ENCODE measurements around the gene LZIC.

The LZIC gene

DNA sequence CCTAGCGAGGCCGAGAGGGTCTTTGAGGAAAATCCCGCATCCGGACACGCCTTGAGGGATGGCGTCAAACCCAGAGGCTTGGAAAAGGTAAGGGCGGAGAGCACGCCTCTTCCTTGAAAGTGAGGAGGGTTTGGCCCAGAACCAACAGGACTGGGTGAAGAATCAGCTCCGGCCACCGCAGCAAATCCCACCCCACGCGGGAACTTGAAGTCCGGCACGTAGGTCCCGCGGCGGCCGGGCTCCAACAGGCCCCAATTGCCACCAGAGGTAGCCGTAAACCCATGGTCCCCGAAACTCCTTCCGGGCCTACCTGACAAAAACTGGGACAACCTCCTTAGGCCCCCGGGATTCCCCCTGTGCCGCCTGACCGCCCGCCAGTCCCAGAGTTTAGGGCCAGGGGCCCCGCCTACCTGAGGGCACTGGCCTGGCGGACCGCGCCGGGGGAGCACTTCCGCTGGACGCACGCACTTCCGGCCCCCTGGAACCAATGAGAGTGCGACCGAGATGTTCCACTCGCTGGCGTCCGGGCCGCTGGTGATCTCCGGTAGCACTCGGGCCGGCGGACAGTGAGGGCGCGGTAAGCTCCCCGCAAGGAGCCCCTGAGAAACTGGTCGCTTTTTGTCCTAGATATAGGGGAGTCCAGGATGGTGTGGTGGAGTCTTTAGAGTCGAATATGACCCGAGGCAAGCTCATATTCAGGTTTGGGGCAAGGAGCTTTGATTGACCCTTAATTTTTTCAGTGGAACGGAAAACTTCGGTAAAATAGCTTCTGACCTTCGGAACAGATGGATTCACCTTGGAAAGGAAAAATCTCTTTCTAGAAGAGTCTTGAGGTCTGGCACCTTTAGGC, at the start of gene LZIC, which contains the start of gene NMNAT1:
LZIC (minus strand) TSS at position 453 of the 850 bp plus-strand sequence. CDS start 6,772 bp downstream, outside the sequence.
NMNAT1 (plus strand) TSS at position 537 of the 850 bp plus-strand sequence. CDS start 28,599 bp downstream, outside the sequence.
- DNase-seq (ENCODE audit: low read depth): peak; percentile 96
- TF ChIP-seq, protein P1, sequence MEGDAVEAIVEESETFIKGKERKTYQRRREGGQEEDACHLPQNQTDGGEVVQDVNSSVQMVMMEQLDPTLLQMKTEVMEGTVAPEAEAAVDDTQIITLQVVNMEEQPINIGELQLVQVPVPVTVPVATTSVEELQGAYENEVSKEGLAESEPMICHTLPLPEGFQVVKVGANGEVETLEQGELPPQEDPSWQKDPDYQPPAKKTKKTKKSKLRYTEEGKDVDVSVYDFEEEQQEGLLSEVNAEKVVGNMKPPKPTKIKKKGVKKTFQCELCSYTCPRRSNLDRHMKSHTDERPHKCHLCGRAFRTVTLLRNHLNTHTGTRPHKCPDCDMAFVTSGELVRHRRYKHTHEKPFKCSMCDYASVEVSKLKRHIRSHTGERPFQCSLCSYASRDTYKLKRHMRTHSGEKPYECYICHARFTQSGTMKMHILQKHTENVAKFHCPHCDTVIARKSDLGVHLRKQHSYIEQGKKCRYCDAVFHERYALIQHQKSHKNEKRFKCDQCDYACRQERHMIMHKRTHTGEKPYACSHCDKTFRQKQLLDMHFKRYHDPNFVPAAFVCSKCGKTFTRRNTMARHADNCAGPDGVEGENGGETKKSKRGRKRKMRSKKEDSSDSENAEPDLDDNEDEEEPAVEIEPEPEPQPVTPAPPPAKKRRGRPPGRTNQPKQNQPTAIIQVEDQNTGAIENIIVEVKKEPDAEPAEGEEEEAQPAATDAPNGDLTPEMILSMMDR (IDR thresholded peaks at IDR 0.05; ENCODE audit: low read length, missing control alignments): no peak
- peak within 1 kb of the TSS; percentile 98 for H3K4me3 ChIP-seq (replicated peaks; ENCODE audit: low read depth, low read length)

DNA sequence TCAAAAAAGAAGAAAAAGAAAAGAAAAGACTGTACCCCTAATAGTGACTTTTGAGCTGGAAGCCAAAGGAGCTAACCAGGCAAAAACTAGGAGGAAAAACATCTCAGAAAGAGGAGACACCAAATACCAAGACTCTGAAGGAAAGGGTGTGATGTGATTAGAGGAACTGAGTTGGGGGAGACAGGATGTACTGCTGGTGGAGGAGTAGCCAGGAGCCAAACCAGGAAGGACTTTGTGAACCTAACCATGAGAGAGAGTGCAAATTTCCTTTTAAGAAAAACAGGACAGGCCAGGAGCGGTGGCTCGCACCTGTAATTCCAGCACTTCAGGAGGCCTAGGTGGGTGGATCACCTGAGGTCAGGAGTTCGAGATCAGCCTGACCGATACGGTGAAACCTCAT, 49.7 kb upstream of the LZIC start:
- DNase-seq (ENCODE audit: low read depth): no peak
- TF ChIP-seq, protein P1 (IDR thresholded peaks at IDR 0.05; ENCODE audit: low read length, missing control alignments): no peak
- H3K4me3 ChIP-seq (replicated peaks; ENCODE audit: low read depth, low read length): no peak overlapping the region

DNA sequence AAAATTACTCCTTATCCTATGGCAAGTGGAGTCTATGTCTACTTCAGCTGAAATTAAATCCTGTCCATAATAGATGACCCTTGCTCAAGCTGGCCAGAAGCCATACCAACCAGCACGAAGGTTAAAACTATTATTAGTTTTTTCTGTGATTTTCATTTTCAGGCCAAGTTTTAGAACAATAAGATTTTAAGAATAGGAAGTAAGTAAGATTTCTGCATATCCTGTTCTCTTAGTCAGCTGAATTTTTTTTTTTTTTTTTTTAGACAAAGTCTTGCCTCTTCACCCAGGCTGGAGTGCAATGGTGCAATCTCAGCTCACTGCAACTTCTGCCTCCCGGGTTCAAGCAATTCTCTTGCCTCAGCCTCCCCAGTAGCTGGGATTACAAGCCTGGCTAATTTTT, 47.8 kb upstream of the LZIC start:
- TF ChIP-seq, protein P1 (IDR thresholded peaks at IDR 0.05; ENCODE audit: low read length, missing control alignments): no peak
- no peak overlapping the region for H3K4me3 ChIP-seq (replicated peaks; ENCODE audit: low read depth, low read length)
- peak; percentile 88 for DNase-seq (ENCODE audit: low read depth)

DNA sequence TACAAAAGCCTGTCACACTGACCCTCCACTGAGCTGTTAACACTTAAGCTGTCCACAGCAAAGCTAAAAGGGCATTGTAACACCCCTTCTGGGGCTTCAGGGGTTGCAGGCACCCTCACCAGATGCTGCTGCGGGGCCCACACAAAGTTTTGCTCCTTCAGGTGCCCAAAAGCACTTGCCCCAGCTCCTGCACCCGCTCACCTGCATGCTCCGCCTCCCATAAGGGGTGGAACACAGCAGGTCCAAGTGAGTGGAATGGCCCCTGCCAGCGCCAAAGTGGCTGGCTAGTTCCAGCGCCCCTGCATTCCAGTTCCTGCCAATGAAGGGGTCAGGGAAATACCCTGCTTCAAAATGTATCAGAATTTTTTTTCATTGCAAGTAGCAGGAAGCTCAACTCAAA, 46.6 kb upstream of the LZIC start:
- DNase-seq (ENCODE audit: low read depth): no peak
- H3K4me3 ChIP-seq (replicated peaks; ENCODE audit: low read depth, low read length): no peak overlapping the region
- TF ChIP-seq, protein P1 (IDR thresholded peaks at IDR 0.05; ENCODE audit: low read length, missing control alignments): no peak

DNA sequence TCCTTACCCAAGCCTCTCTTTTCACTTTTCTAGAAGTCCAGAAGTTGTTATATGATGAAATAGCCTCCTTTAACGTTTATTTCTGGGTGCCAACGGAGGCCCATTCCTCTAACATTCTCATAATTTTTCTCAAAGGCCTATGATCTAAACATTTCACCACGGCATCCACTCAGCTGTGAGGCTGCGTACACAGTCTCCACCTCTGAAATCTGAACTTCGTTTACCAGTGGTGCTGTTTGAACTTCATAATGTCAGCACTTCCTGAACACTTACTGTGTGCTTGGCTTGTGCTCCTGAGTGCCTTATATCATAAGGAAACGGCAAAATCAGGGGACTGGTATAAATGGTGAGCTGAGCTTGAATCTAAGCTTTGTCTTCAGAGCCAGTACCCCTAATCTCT, 41.8 kb upstream of the LZIC start:
- H3K4me3 ChIP-seq (replicated peaks; ENCODE audit: low read depth, low read length): no peak overlapping the region
- TF ChIP-seq, protein P1 (IDR thresholded peaks at IDR 0.05; ENCODE audit: low read length, missing control alignments): no peak
- no peak for DNase-seq (ENCODE audit: low read depth)

DNA sequence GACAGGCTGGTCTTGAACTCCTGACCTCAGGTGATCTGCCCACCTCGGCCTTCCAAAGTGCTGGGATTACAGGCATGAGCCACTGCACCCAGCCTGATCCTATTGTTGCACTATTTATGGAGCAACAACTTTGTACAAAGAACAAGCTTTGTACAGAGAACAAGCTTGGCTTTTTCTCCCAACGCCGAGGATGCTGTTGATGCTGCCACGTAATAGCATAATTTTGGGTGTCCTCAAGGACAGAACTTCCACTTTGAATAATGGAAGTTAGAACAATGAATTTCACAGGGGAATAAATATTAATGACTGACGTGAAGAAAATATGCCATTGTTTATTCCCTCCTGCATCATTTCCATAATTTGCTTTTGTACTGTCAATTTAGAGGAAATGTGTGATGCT, 41.1 kb upstream of the LZIC start:
- no peak for DNase-seq (ENCODE audit: low read depth)
- no peak overlapping the region for H3K4me3 ChIP-seq (replicated peaks; ENCODE audit: low read depth, low read length)
- TF ChIP-seq, protein P1 (IDR thresholded peaks at IDR 0.05; ENCODE audit: low read length, missing control alignments): no peak

All from fibroblast of pulmonary artery (primary cell).